Measurements from ENCODE around the gene CACNG7. TPM values are rescaled to one million over a fixed set of nuclear protein-coding genes. Genes with fewer than 3 reads are reported as not detected.

The CACNG7 gene
- total and polyA plus RNA-seq, 2 donors (not counting 3 experiments of a cell fraction or from before 2014, with no cell fraction given), result 0.92 to 1.3 TPM

DNA sequence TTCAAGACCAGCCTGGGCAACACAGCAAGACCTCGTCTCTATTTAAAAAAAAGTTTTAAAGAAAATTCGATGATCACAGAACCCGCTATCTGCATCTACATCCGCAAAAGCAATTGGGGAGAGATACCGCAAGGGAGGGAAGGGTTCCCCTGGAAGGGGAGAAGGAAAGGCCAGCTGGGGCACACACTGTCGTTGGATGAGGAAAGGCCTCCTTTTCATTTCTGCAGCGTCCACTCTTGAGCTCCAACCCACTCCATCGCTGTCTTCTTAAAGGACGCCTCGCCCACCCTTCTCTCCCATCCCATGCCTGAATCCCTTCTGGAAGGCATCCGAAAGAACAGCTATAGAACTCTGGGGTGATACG lies 30.3 kb upstream of the CACNG7 start:
- H3K4me1 ChIP-seq (ENCODE audit: control insufficient read depth, extremely low read depth, insufficient read depth, low read length), result peaks cover 17% of the 10 kb centered on the region
- peaks cover 2% of the 10 kb centered on the region for H3K79me2 ChIP-seq (ENCODE audit: control insufficient read depth, insufficient read depth, low read length)
- intact Hi-C loops (cut with micrococcal nuclease) (loop anchor here (1.0 kb wide), 2 partner anchors 11 to 36 kb away; partner anchors contain the start of gene MYADM), dilution Hi-C loops (cut with MboI; ENCODE audit: extremely low pct_ligation_motif_present, low sequenced_read_pairs) (no loop called here)
- FAIRE-seq (no peak), DNase-seq (ENCODE audit: low read depth, low spot score) (peak; percentile 31)
- H3K27me3 ChIP-seq (ENCODE audit: control insufficient read depth in 2 of 2, insufficient read depth in 2 of 2, low read length in 2 of 2), result peaks cover 27 to 31% of the 10 kb centered on the region in 2 experiments
- peak overlapping the region; percentile 80 for H3K4me2 ChIP-seq (ENCODE audit: insufficient read depth, low read length)
- TF ChIP-seq, protein P1, sequence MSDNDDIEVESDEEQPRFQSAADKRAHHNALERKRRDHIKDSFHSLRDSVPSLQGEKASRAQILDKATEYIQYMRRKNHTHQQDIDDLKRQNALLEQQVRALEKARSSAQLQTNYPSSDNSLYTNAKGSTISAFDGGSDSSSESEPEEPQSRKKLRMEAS (IDR thresholded peaks at IDR 0.05; ENCODE audit: insufficient read depth, insufficient read length), result no peak
- TF ChIP-seq MYC (IDR thresholded peaks at IDR 0.05; ENCODE audit: low read depth, low read length) (no peak), GATA2 (IDR thresholded peaks at IDR 0.05; ENCODE audit: insufficient read depth, insufficient read length, low read depth, low read length) (no peak), POLR2AphosphoS5 (IDR thresholded peaks at IDR 0.05; ENCODE audit: insufficient read depth, low read depth, low read length) (no peak), FOS (IDR thresholded peaks at IDR 0.05; ENCODE audit: borderline replicate concordance, insufficient read depth, low read length) (no peak), JUN (IDR thresholded peaks at IDR 0.05; ENCODE audit: borderline replicate concordance, insufficient read depth, insufficient read length, low read depth) (no peak), EZH2 (IDR thresholded peaks at IDR 0.05; ENCODE audit: borderline replicate concordance, low read depth, low read length, severe bottlenecking) (no peak), POLR2A (IDR thresholded peaks at IDR 0.05; ENCODE audit: low read depth, low read length) (no peak)
- TF ChIP-seq, protein P2, sequence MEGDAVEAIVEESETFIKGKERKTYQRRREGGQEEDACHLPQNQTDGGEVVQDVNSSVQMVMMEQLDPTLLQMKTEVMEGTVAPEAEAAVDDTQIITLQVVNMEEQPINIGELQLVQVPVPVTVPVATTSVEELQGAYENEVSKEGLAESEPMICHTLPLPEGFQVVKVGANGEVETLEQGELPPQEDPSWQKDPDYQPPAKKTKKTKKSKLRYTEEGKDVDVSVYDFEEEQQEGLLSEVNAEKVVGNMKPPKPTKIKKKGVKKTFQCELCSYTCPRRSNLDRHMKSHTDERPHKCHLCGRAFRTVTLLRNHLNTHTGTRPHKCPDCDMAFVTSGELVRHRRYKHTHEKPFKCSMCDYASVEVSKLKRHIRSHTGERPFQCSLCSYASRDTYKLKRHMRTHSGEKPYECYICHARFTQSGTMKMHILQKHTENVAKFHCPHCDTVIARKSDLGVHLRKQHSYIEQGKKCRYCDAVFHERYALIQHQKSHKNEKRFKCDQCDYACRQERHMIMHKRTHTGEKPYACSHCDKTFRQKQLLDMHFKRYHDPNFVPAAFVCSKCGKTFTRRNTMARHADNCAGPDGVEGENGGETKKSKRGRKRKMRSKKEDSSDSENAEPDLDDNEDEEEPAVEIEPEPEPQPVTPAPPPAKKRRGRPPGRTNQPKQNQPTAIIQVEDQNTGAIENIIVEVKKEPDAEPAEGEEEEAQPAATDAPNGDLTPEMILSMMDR (IDR thresholded peaks at IDR 0.05; ENCODE audit: extremely low read depth in 1 of 2, insufficient read depth in 1 of 2, low read depth in 1 of 2, low read length in 2 of 2), result no peak
- BruUV-seq (replicated peaks), result no TSS peak
- peaks cover 0 to 10% of the 10 kb centered on the region in 2 experiments for H3K36me3 ChIP-seq (ENCODE audit: control insufficient read depth in 2 of 2, extremely low read depth in 1 of 2, insufficient read depth in 2 of 2, low read length in 2 of 2)
- peak overlapping the region; percentile 86 for H2AFZ ChIP-seq (ENCODE audit: low read depth, low read length)
- no peaks in the 10 kb centered on the region for H4K20me1 ChIP-seq (replicated peaks; ENCODE audit: control insufficient read depth, extremely low read depth, insufficient read depth, low read length)
- no peak overlapping the region for H3K27ac ChIP-seq (ENCODE audit: insufficient read depth, low read depth, low read length)
- H3K9me3 ChIP-seq (replicated peaks; ENCODE audit: control insufficient read depth, insufficient read depth, low read length), result no peaks in the 10 kb centered on the region
- CTCF ChIA-PET, result interaction anchor here (1.0 to 2.1 kb wide), 8 partner anchors 10 to 151 kb away, joined by 3 to 11 read pairs (median 5); partner anchors contain the start of gene MYADM
- peak overlapping the region; percentile 36 to 75 (median 56) for H3K4me3 ChIP-seq (replicated peaks in 1 of 3; ENCODE audit: insufficient read depth in 1 of 3, low read depth in 1 of 3, low read length in 3 of 3)
- peak overlapping the region; percentile 49 for H3K9ac ChIP-seq (replicated peaks; ENCODE audit: extremely low read depth, insufficient read depth, low read length)
- H3K9me1 ChIP-seq (replicated peaks; ENCODE audit: control insufficient read depth, extremely low read depth, insufficient read depth, low read length), result no peaks in the 10 kb centered on the region
- POLR2A ChIA-PET, result interaction anchor here (1.2 to 1.8 kb wide), 2 partner anchors 8 to 11 kb away, joined by 3 to 5 read pairs; partner anchors contain the start of gene MYADM

All from endothelial cell of umbilical vein (primary cell).